ENCODE data around the gene HKDC1.
"Not testable (repeated sequence)": the region's sequence is repeated elsewhere in the genome, so short reads cannot be mapped to it uniquely, and the experiment has no call there.

Gene HKDC1

GRCh38 chr10:69287181-69287580 lies 67.0 kb downstream of the HKDC1 start:
- no peak for TF ChIP-seq CTCF (conservative IDR thresholded peaks at IDR 0.05; ENCODE audit: low read depth, low read length)
- no peak overlapping the region for H3K4me3 ChIP-seq (ENCODE audit: low read depth, low read length)
- DNase-seq (ENCODE audit: low read depth) = no peak

GRCh38 chr10:69290993-69291392 lies 70.9 kb downstream of the HKDC1 start:
- no peak overlapping the region for H3K4me3 ChIP-seq (ENCODE audit: low read depth, low read length)
- DNase-seq (ENCODE audit: low read depth) = no peak
- TF ChIP-seq CTCF (conservative IDR thresholded peaks at IDR 0.05; ENCODE audit: low read depth, low read length) = no peak

- no peak for TF ChIP-seq CTCF (conservative IDR thresholded peaks at IDR 0.05; ENCODE audit: low read depth, low read length)
- no peak overlapping the region for H3K4me3 ChIP-seq (ENCODE audit: low read depth, low read length)
- DNase-seq (ENCODE audit: low read depth) = no peak
Observed at GRCh38 chr10:69292459-69292858, 72.3 kb downstream of the HKDC1 start.

- TF ChIP-seq CTCF (conservative IDR thresholded peaks at IDR 0.05; ENCODE audit: low read depth, low read length) = no peak
- no peak overlapping the region for H3K4me3 ChIP-seq (ENCODE audit: low read depth, low read length)
- no peak for DNase-seq (ENCODE audit: low read depth)
Observed at GRCh38 chr10:69295027-69295636, 75.0 kb downstream of the HKDC1 start.

GRCh38 chr10:69303632-69304051 lies 83.5 kb downstream of the HKDC1 start:
- no peak for TF ChIP-seq CTCF (conservative IDR thresholded peaks at IDR 0.05; ENCODE audit: low read depth, low read length)
- H3K4me3 ChIP-seq (ENCODE audit: low read depth, low read length) = no peak overlapping the region
- peak; percentile 50 for DNase-seq (ENCODE audit: low read depth)

- TF ChIP-seq CTCF (conservative IDR thresholded peaks at IDR 0.05; ENCODE audit: low read depth, low read length) = no peak
- DNase-seq (ENCODE audit: low read depth) = no peak
- no peak overlapping the region for H3K4me3 ChIP-seq (ENCODE audit: low read depth, low read length)
Observed at GRCh38 chr10:69306421-69306820, 86.3 kb downstream of the HKDC1 start.

- DNase-seq (ENCODE audit: low read depth) = no peak
- no peak overlapping the region for H3K4me3 ChIP-seq (ENCODE audit: low read depth, low read length)
- no peak for TF ChIP-seq CTCF (conservative IDR thresholded peaks at IDR 0.05; ENCODE audit: low read depth, low read length)
Observed at GRCh38 chr10:69307434-69307833, 87.3 kb downstream of the HKDC1 start.

- H3K4me3 ChIP-seq (ENCODE audit: low read depth, low read length); DNase-seq (ENCODE audit: low read depth): not testable (repeated sequence)
Observed at GRCh38 chr10:69308304-69308703, 88.2 kb downstream of the HKDC1 start.

All from choroid plexus epithelial cell (primary cell).